Measurements from ENCODE around the gene GPR21.

Gene GPR21

DNA sequence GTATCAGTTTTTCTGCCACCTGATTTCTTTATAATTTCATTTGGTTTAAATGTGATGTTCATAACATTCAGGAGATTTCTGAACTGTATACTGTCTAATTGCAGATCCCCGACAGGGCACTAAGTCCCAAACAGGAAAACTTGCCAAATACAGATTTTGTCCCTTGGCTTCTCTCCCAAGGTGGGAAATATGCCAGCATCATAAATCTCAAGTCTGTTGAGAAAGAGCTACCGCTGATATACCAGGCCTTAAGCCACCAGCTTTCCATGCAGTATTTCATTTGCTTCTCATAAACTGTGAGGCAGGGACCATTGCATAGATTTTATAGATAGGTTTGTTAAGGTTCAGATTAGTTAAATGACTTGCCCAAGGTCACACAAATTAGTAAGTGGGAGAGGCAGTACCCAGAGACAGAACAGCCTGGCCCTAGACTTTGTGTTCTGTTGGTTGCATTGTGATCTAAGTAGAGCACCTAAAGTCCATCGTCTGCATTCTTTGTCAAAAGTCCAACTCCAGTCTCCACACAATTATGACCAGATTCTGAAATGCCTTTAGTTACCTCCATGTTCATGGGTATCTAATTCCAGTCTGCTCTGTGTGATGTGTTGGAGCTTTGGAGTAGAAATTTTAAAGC is 16.2 kb downstream of the GPR21 start:
- no peaks in the 10 kb centered on the region for H3K27me3 ChIP-seq (ENCODE audit: control insufficient read depth, insufficient read depth, low read length)
- H3K4me3 ChIP-seq (ENCODE audit: low read length): no peak overlapping the region
- H3K4me1 ChIP-seq (ENCODE audit: control insufficient read depth, insufficient read depth, low read length): peaks cover 20% of the 10 kb centered on the region
- no peaks in the 10 kb centered on the region for H3K9me3 ChIP-seq (replicated peaks; ENCODE audit: low read length)
- peak overlapping the region; percentile 29 for H3K9ac ChIP-seq (ENCODE audit: low read depth, low read length)
- peaks cover under 1% of the 10 kb centered on the region for H3K36me3 ChIP-seq (ENCODE audit: insufficient read depth, low read length)
- peak overlapping the region; percentile 9 for H3K4me2 ChIP-seq (ENCODE audit: low read length)

DNA sequence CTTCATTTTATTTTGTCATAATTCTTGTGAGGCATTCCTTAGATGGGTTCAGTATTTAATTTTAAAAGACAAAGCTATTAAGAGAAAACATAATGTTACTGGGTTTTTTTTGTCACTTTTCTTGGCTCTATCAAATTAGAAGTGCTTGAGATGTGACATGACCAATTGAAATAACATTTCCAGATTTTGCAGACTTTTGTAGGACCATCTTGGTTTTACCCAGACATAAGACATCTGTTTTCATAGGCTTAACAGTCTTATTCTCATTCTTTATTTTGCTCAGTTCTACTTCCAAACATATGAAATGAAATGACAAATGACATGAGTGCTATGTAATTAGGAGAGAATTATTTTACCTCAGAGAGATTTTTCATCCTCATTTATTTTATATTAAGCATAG is 19.6 kb downstream of the GPR21 start:
- Histone ChIP-seq H3K9ac (ENCODE audit: low read depth, low read length) (no peak overlapping the region), H3K4me1 (ENCODE audit: control insufficient read depth, insufficient read depth, low read length) (peaks cover 22% of the 10 kb centered on the region), H3K27me3 (ENCODE audit: control insufficient read depth, insufficient read depth, low read length) (no peaks in the 10 kb centered on the region), H3K4me2 (ENCODE audit: low read length) (no peak overlapping the region), H3K4me3 (ENCODE audit: low read length) (no peak overlapping the region), H3K36me3 (ENCODE audit: insufficient read depth, low read length) (peaks cover 5% of the 10 kb centered on the region), H3K9me3 (replicated peaks; ENCODE audit: low read length) (no peaks in the 10 kb centered on the region)

- peaks cover 25% of the 10 kb centered on the region for H3K4me1 ChIP-seq (ENCODE audit: control insufficient read depth, insufficient read depth, low read length)
- no peaks in the 10 kb centered on the region for H3K9me3 ChIP-seq (replicated peaks; ENCODE audit: low read length)
- H3K4me2 ChIP-seq (ENCODE audit: low read length): no peak overlapping the region
- H3K36me3 ChIP-seq (ENCODE audit: insufficient read depth, low read length): peaks cover 5% of the 10 kb centered on the region
- no peak overlapping the region for H3K9ac ChIP-seq (ENCODE audit: low read depth, low read length)
- H3K4me3 ChIP-seq (ENCODE audit: low read length): no peak overlapping the region
- H3K27me3 ChIP-seq (ENCODE audit: control insufficient read depth, insufficient read depth, low read length): no peaks in the 10 kb centered on the region
Measured at GRCh38 chr9:123053711-123054110, 20.2 kb downstream of the GPR21 start.

DNA sequence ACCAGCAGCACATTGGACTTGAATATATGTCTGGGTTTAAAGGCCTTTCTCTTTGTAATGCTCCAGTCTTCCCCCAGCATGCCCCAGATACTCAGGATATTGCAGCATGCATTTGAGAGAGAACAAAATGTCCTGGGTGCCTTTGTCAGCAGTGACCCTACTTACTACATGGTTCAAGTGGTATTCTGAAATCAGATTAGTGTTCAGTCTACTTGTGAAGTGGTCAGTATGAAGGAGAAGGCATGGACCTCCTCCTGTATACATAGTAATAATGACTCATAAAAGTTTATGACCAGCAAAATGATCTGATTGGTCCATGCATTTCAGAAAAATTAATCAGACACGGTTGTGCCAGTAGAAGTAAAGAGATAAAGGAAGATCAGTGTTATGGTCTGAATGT is 25.4 kb downstream of the GPR21 start:
- peaks cover 42% of the 10 kb centered on the region for H3K4me1 ChIP-seq (ENCODE audit: control insufficient read depth, insufficient read depth, low read length)
- no peak overlapping the region for H3K4me3 ChIP-seq (ENCODE audit: low read length)
- no peaks in the 10 kb centered on the region for H3K9me3 ChIP-seq (replicated peaks; ENCODE audit: low read length)
- peaks cover 5% of the 10 kb centered on the region for H3K36me3 ChIP-seq (ENCODE audit: insufficient read depth, low read length)
- peak overlapping the region; percentile 28 for H3K4me2 ChIP-seq (ENCODE audit: low read length)
- peak overlapping the region; percentile 58 for H3K9ac ChIP-seq (ENCODE audit: low read depth, low read length)
- no peaks in the 10 kb centered on the region for H3K27me3 ChIP-seq (ENCODE audit: control insufficient read depth, insufficient read depth, low read length)

- H3K27me3 ChIP-seq (ENCODE audit: control insufficient read depth, insufficient read depth, low read length): no peaks in the 10 kb centered on the region
- H3K36me3 ChIP-seq (ENCODE audit: insufficient read depth, low read length): peaks cover 5% of the 10 kb centered on the region
- no peak overlapping the region for H3K4me3 ChIP-seq (ENCODE audit: low read length)
- no peak overlapping the region for H3K4me2 ChIP-seq (ENCODE audit: low read length)
- H3K9me3 ChIP-seq (replicated peaks; ENCODE audit: low read length): no peaks in the 10 kb centered on the region
- no peak overlapping the region for H3K9ac ChIP-seq (ENCODE audit: low read depth, low read length)
- peaks cover 46% of the 10 kb centered on the region for H3K4me1 ChIP-seq (ENCODE audit: control insufficient read depth, insufficient read depth, low read length)
Measured at GRCh38 chr9:123059472-123060220, 26.2 kb downstream of the GPR21 start.

- no peaks in the 10 kb centered on the region for H3K9me3 ChIP-seq (replicated peaks; ENCODE audit: low read length)
- H3K4me3 ChIP-seq (ENCODE audit: low read length): no peak overlapping the region
- H3K27me3 ChIP-seq (ENCODE audit: control insufficient read depth, insufficient read depth, low read length): no peaks in the 10 kb centered on the region
- H3K4me1 ChIP-seq (ENCODE audit: control insufficient read depth, insufficient read depth, low read length): peaks cover 51% of the 10 kb centered on the region
- no peak overlapping the region for H3K9ac ChIP-seq (ENCODE audit: low read depth, low read length)
- no peak overlapping the region for H3K4me2 ChIP-seq (ENCODE audit: low read length)
- peaks cover 8% of the 10 kb centered on the region for H3K36me3 ChIP-seq (ENCODE audit: insufficient read depth, low read length)
Measured at GRCh38 chr9:123061216-123061615, 27.7 kb downstream of the GPR21 start.

- H3K9me3 ChIP-seq (replicated peaks; ENCODE audit: low read length): no peaks in the 10 kb centered on the region
- H3K4me1 ChIP-seq (ENCODE audit: control insufficient read depth, insufficient read depth, low read length): peaks cover 52% of the 10 kb centered on the region
- H3K4me2 ChIP-seq (ENCODE audit: low read length): peak overlapping the region; percentile 37
- no peak overlapping the region for H3K4me3 ChIP-seq (ENCODE audit: low read length)
- H3K9ac ChIP-seq (ENCODE audit: low read depth, low read length): peak overlapping the region; percentile 50
- H3K27me3 ChIP-seq (ENCODE audit: control insufficient read depth, insufficient read depth, low read length): no peaks in the 10 kb centered on the region
- H3K36me3 ChIP-seq (ENCODE audit: insufficient read depth, low read length): peaks cover 15% of the 10 kb centered on the region
Measured at GRCh38 chr9:123062351-123063176, 29.1 kb downstream of the GPR21 start.

- H3K4me2 ChIP-seq (ENCODE audit: low read length): peak overlapping the region; percentile 46
- H3K27me3 ChIP-seq (ENCODE audit: control insufficient read depth, insufficient read depth, low read length): no peaks in the 10 kb centered on the region
- H3K9ac ChIP-seq (ENCODE audit: low read depth, low read length): peak overlapping the region; percentile 37
- peaks cover 55% of the 10 kb centered on the region for H3K4me1 ChIP-seq (ENCODE audit: control insufficient read depth, insufficient read depth, low read length)
- no peak overlapping the region for H3K4me3 ChIP-seq (ENCODE audit: low read length)
- H3K36me3 ChIP-seq (ENCODE audit: insufficient read depth, low read length): peaks cover 19% of the 10 kb centered on the region
- no peaks in the 10 kb centered on the region for H3K9me3 ChIP-seq (replicated peaks; ENCODE audit: low read length)
Measured at GRCh38 chr9:123063177-123063598, 29.7 kb downstream of the GPR21 start.

DNA sequence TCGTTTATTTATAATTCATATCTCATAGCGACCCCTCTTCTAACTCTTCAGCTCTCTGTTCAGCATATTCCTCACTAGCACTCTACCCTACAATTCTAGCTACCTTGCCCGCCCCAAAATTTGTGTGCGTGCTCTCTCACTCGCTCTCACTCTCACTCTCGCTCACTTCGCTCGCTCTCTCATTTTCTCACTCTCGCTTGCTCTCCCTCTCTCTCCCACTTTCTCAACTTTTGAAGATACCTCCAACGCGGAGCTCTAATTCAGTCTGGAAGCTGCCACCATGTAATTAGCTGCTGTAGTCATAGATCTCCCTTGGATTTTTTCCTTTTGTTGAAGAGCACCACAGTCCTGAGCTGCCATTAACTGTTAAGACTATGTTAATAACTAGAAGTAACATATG is 30.4 kb downstream of the GPR21 start:
- H3K4me2 ChIP-seq (ENCODE audit: low read length): no peak overlapping the region
- H3K36me3 ChIP-seq (ENCODE audit: insufficient read depth, low read length): peaks cover 19% of the 10 kb centered on the region
- H3K4me3 ChIP-seq (ENCODE audit: low read length): no peak overlapping the region
- H3K4me1 ChIP-seq (ENCODE audit: control insufficient read depth, insufficient read depth, low read length): peaks cover 54% of the 10 kb centered on the region
- no peaks in the 10 kb centered on the region for H3K9me3 ChIP-seq (replicated peaks; ENCODE audit: low read length)
- peak overlapping the region; percentile 37 for H3K9ac ChIP-seq (ENCODE audit: low read depth, low read length)
- H3K27me3 ChIP-seq (ENCODE audit: control insufficient read depth, insufficient read depth, low read length): no peaks in the 10 kb centered on the region

GRCh38 chr9:123064716-123065115 is 31.2 kb downstream of the GPR21 start:
- H3K9me3 ChIP-seq (replicated peaks; ENCODE audit: low read length): no peaks in the 10 kb centered on the region
- H3K4me2 ChIP-seq (ENCODE audit: low read length): no peak overlapping the region
- H3K27me3 ChIP-seq (ENCODE audit: control insufficient read depth, insufficient read depth, low read length): no peaks in the 10 kb centered on the region
- H3K4me1 ChIP-seq (ENCODE audit: control insufficient read depth, insufficient read depth, low read length): peaks cover 53% of the 10 kb centered on the region
- no peak overlapping the region for H3K4me3 ChIP-seq (ENCODE audit: low read length)
- peaks cover 19% of the 10 kb centered on the region for H3K36me3 ChIP-seq (ENCODE audit: insufficient read depth, low read length)
- H3K9ac ChIP-seq (ENCODE audit: low read depth, low read length): no peak overlapping the region

DNA sequence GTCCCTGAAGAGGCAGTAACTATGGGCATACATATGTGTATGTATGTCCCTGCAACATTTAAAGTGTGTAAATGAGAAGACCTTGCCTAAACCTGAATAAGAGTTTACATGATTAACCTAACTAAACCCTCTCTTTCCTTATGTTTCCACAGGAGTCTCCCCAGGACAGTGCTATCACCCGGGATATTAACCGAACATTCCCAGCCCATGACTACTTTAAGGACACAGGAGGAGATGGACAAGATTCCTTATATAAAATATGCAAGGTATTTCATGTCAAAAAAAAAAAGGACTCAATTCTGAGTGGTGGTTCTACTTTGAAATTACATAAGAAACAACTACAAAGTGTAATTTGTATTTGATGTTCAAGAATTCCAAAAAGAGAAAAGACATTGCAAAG is 31.7 kb downstream of the GPR21 start:
- Histone ChIP-seq H3K36me3 (ENCODE audit: insufficient read depth, low read length) (peaks cover 19% of the 10 kb centered on the region), H3K4me3 (ENCODE audit: low read length) (no peak overlapping the region)

More for the DNA sequence above, 31.7 kb downstream of the GPR21 start:
- Histone ChIP-seq H3K9ac (ENCODE audit: low read depth, low read length) (no peak overlapping the region), H3K4me1 (ENCODE audit: control insufficient read depth, insufficient read depth, low read length) (peaks cover 54% of the 10 kb centered on the region), H3K9me3 (replicated peaks; ENCODE audit: low read length) (no peaks in the 10 kb centered on the region), H3K4me2 (ENCODE audit: low read length) (no peak overlapping the region), H3K27me3 (ENCODE audit: control insufficient read depth, insufficient read depth, low read length) (no peaks in the 10 kb centered on the region)
